Nephron (organoid): ENCODE results near the gene CNTNAP5.

Experiments
- H3K27ac Mint-ChIP-seq, 3 experiments: 2 replicates each; pipeline ENCODE4 v1.8.0; 2020; ENCODE audit warnings: mixed read lengths in 3 of 3, mild to moderate bottlenecking in 2 of 3, moderate library complexity in 1 of 3
- H3K27me3 Mint-ChIP-seq: 2 replicates; pipeline ENCODE4 v1.8.0; 2021; ENCODE audit warnings: low read depth, mild to moderate bottlenecking, moderate library complexity, mixed read lengths
- H3K36me3 Mint-ChIP-seq: 2 replicates; pipeline ENCODE4 v1.8.0; 2020; ENCODE audit warnings: low read depth, mixed read lengths
- H3K4me1 Mint-ChIP-seq: 2 replicates; pipeline ENCODE4 v1.8.0; 2020; ENCODE audit warnings: mixed read lengths
- H3K4me3 Mint-ChIP-seq, 3 experiments: 2 replicates each; pipeline ENCODE4 v1.8.0; 2020; ENCODE audit warnings: mild to moderate bottlenecking in 3 of 3, mixed read lengths in 3 of 3, moderate library complexity in 2 of 3
- H3K9me3 Mint-ChIP-seq: 2 replicates; pipeline ENCODE4 v1.8.0; 2020; ENCODE audit warnings: mixed read lengths
- TF ChIP-seq, protein P1 (sequence below), 3 experiments: fragments of 200-600 bp; sonication (generic); IDR thresholded peaks; one replicate each; pipeline ENCODE4 v1.5.0; 2021; ENCODE audit warnings: antibody characterized with exemption in 3 of 3; ENCODE audit not compliant: unreplicated experiment in 3 of 3

The CNTNAP5 gene

GRCh38 chr2:124566518-124566970 is 541.5 kb downstream of the CNTNAP5 start:
- peaks cover 3% of the 10 kb centered on the region for H3K9me3 Mint-ChIP-seq
- no peaks in the 10 kb centered on the region for H3K4me1 Mint-ChIP-seq
- no peak overlapping the region for H3K27ac Mint-ChIP-seq
- TF ChIP-seq, protein P1, sequence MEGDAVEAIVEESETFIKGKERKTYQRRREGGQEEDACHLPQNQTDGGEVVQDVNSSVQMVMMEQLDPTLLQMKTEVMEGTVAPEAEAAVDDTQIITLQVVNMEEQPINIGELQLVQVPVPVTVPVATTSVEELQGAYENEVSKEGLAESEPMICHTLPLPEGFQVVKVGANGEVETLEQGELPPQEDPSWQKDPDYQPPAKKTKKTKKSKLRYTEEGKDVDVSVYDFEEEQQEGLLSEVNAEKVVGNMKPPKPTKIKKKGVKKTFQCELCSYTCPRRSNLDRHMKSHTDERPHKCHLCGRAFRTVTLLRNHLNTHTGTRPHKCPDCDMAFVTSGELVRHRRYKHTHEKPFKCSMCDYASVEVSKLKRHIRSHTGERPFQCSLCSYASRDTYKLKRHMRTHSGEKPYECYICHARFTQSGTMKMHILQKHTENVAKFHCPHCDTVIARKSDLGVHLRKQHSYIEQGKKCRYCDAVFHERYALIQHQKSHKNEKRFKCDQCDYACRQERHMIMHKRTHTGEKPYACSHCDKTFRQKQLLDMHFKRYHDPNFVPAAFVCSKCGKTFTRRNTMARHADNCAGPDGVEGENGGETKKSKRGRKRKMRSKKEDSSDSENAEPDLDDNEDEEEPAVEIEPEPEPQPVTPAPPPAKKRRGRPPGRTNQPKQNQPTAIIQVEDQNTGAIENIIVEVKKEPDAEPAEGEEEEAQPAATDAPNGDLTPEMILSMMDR (IDR thresholded peaks at IDR 0.05; ENCODE audit: unreplicated experiment in 3 of 3), result no peak
- no peaks in the 10 kb centered on the region for H3K36me3 Mint-ChIP-seq
- H3K27me3 Mint-ChIP-seq, result no peaks in the 10 kb centered on the region
- H3K4me3 Mint-ChIP-seq, result no peak overlapping the region

DNA sequence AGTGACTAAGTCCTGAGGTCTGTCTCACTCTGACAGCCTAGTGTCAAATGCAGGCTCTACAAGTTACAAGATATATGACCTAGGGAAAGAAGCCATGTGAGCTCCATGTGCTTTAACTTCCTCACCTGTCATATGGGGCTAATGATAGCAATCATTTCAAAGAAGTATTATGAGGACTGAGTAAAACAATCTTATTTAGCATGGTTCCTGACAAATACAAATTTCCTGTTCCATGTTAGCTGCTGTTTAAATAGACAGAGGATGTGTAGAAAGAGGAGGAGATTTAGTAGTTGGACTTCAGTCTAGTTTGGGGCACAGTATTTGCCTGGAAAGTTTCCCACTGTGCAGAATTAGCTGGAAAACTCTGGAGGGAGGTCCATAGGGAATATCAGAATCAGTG is 545.8 kb downstream of the CNTNAP5 start:
- H3K9me3 Mint-ChIP-seq, result no peaks in the 10 kb centered on the region
- no peaks in the 10 kb centered on the region for H3K27me3 Mint-ChIP-seq
- TF ChIP-seq, protein P1 (IDR thresholded peaks at IDR 0.05; ENCODE audit: unreplicated experiment in 3 of 3), result no peak
- H3K4me3 Mint-ChIP-seq, result no peak overlapping the region
- H3K36me3 Mint-ChIP-seq, result no peaks in the 10 kb centered on the region
- H3K27ac Mint-ChIP-seq, result no peak overlapping the region
- H3K4me1 Mint-ChIP-seq, result no peaks in the 10 kb centered on the region

- H3K36me3 Mint-ChIP-seq, result no peaks in the 10 kb centered on the region
- H3K9me3 Mint-ChIP-seq, result no peaks in the 10 kb centered on the region
- no peak overlapping the region for H3K27ac Mint-ChIP-seq
- H3K4me3 Mint-ChIP-seq, result no peak overlapping the region
- no peaks in the 10 kb centered on the region for H3K27me3 Mint-ChIP-seq
- H3K4me1 Mint-ChIP-seq, result no peaks in the 10 kb centered on the region
- TF ChIP-seq, protein P1 (IDR thresholded peaks at IDR 0.05; ENCODE audit: unreplicated experiment in 3 of 3), result no peak
These were observed 546.7 kb downstream of the CNTNAP5 start for GRCh38 chr2:124571836-124572235.

DNA sequence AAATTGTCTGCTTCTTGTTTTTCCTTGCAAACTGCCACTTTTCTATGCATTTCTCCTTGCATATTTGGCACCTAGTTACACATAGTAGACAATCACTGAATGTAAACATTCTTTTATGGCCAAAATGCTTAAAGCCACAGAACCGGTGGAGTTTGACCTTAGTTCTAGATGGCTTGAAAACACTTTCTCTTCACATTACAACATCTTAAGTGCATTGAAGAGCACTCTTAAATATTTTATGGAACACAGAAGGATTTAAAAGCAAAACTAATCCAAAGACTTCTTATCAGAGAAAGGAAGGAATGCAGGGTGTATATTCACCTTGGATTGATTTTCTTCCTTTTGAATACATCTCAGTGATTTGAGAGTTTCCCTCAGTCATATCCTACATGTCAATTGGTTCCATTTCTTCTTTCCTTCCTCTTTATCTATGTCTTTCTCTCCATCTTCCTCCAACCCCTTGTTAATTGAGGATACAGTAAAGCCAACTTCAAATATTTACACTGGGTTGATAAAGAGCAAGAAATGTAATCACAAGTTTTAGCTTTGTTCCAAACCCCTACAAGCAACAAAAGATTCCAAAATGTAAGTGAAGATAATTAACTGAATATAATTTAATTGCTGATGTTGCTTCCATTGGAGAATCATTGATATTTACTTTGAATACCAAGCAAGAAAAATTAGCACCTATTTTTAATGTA is 548.0 kb downstream of the CNTNAP5 start:
- no peaks in the 10 kb centered on the region for H3K4me1 Mint-ChIP-seq
- no peak overlapping the region for H3K4me3 Mint-ChIP-seq

DNA sequence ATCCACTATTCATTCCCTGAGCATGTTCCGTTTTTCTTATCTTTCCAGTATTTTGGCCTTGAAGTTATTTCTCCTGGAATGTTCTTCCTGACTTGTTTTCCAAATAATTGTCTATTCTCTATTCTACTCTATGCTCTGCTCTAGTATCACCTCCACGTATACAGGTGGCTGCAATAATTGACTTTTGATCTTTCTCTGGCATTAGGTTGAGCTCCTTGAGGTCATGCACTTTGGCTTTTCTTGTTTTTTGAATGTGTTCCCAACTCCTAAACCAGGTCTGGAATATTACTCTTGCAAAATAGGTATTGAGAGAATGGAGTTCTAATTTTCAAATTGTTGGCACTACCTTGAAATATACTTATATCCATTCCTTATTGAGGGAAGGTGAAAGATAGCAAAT is 550.4 kb downstream of the CNTNAP5 start:
- Mint-ChIP-seq H3K27me3 (no peaks in the 10 kb centered on the region), H3K4me1 (no peaks in the 10 kb centered on the region), H3K4me3 (no peak overlapping the region), H3K27ac (no peak overlapping the region), H3K36me3 (no peaks in the 10 kb centered on the region), H3K9me3 (no peaks in the 10 kb centered on the region)
- TF ChIP-seq, protein P1 (IDR thresholded peaks at IDR 0.05; ENCODE audit: unreplicated experiment in 3 of 3), result no peak

More for the DNA sequence above, 548.0 kb downstream of the CNTNAP5 start:
- no peak overlapping the region for H3K27ac Mint-ChIP-seq
- TF ChIP-seq, protein P1 (IDR thresholded peaks at IDR 0.05; ENCODE audit: unreplicated experiment in 3 of 3), result no peak
- no peaks in the 10 kb centered on the region for H3K27me3 Mint-ChIP-seq
- no peaks in the 10 kb centered on the region for H3K9me3 Mint-ChIP-seq
- no peaks in the 10 kb centered on the region for H3K36me3 Mint-ChIP-seq

- Mint-ChIP-seq H3K9me3 (no peaks in the 10 kb centered on the region), H3K36me3 (no peaks in the 10 kb centered on the region), H3K27ac (no peak overlapping the region), H3K4me1 (no peaks in the 10 kb centered on the region), H3K4me3 (no peak overlapping the region), H3K27me3 (no peaks in the 10 kb centered on the region)
- TF ChIP-seq, protein P1 (IDR thresholded peaks at IDR 0.05; ENCODE audit: unreplicated experiment in 3 of 3), result no peak
These were observed 555.2 kb downstream of the CNTNAP5 start for GRCh38 chr2:124580263-124580662.
